ENCODE measurements around the gene FOXF1.

DNA sequence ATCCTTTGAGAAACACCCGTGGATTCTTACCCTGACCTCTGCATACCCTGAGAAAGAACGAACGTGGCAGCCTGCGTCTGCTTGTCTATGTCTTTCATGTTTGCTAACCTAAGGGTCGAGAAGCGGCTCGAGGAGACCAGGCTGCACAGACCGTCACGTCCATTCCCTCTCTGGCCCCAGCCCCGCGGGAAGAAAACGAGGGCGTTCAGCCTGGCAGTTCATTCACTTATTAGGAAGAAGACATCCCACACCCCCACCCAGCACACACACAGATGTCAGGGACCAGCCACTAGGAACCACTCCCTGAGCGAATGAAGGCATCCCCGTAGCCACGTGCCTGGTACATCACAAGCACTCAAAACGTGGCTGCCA is 45.4 kb downstream of the FOXF1 start:
- TF ChIP-seq, protein P1, sequence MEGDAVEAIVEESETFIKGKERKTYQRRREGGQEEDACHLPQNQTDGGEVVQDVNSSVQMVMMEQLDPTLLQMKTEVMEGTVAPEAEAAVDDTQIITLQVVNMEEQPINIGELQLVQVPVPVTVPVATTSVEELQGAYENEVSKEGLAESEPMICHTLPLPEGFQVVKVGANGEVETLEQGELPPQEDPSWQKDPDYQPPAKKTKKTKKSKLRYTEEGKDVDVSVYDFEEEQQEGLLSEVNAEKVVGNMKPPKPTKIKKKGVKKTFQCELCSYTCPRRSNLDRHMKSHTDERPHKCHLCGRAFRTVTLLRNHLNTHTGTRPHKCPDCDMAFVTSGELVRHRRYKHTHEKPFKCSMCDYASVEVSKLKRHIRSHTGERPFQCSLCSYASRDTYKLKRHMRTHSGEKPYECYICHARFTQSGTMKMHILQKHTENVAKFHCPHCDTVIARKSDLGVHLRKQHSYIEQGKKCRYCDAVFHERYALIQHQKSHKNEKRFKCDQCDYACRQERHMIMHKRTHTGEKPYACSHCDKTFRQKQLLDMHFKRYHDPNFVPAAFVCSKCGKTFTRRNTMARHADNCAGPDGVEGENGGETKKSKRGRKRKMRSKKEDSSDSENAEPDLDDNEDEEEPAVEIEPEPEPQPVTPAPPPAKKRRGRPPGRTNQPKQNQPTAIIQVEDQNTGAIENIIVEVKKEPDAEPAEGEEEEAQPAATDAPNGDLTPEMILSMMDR (conservative IDR thresholded peaks at IDR 0.05 in 1 of 2, IDR thresholded peaks at IDR 0.05 in 1 of 2; ENCODE audit: low read depth in 1 of 2, low read length in 2 of 2), result no peak
- TF ChIP-seq EZH2 (IDR thresholded peaks at IDR 0.05; ENCODE audit: low read length, missing control alignments), result no peak
